Keratinocyte (primary cell): ENCODE data around the gene PPM1H. TPM values are rescaled to one million over a fixed set of nuclear protein-coding genes. Genes with fewer than 3 reads are reported as not detected.

Experiments used
- DNase-seq: peaks from one replicate; pipeline ENCODE4 v3.0.0-alpha.2; 2011; ENCODE audit warnings: low read depth, missing footprints, low spot score
- FAIRE-seq: peaks from 2 replicates; lab custom pipeline; 2011; peaks lifted over from hg19 to GRCh38; lab: Jason Lieb, UNC
- H2AFZ ChIP-seq: 2 replicates; pipeline ENCODE4 v1.6.0; 2012; ENCODE audit warnings: low read length, control low read depth, inconsistent platforms; ENCODE audit not compliant: control insufficient read depth
- H3K27ac ChIP-seq: 2 replicates; pipeline ENCODE4 v1.5.1; 2011; ENCODE audit warnings: low read length; ENCODE audit not compliant: control insufficient read depth, insufficient read depth
- H3K27me3 ChIP-seq: 3 replicates; pipeline ENCODE4 v1.6.0; 2011; ENCODE audit warnings: low read length; ENCODE audit not compliant: control insufficient read depth, insufficient read depth; ENCODE audit errors: extremely low read depth
- H3K36me3 ChIP-seq, 2 experiments: 2 replicates in 1 of 2; 3 replicates in 1 of 2; pipeline ENCODE4 v1.5.1; 2011; ENCODE audit warnings: low read length in 2 of 2, mild to moderate bottlenecking in 1 of 2; ENCODE audit not compliant: control insufficient read depth in 2 of 2, insufficient read depth in 2 of 2; ENCODE audit errors: extremely low read depth in 1 of 2
- H3K4me1 ChIP-seq: 3 replicates; pipeline ENCODE4 v1.5.1; 2011; ENCODE audit warnings: low read length; ENCODE audit not compliant: control insufficient read depth, insufficient read depth; ENCODE audit errors: extremely low read depth
- H3K4me2 ChIP-seq: 3 replicates; pipeline ENCODE4 v1.6.0; 2011; ENCODE audit warnings: low read depth, low read length; ENCODE audit not compliant: control insufficient read depth, insufficient read depth; ENCODE audit errors: extremely low read depth
- H3K4me3 ChIP-seq, 3 experiments: fragments of 200-600 bp in 1 of 3; sonication (generic) in 1 of 3; 2 replicates in 2 of 3; 3 replicates in 1 of 3; pipeline ENCODE4 v1.5.1; 2011 to 2016; ENCODE audit warnings: low read length in 3 of 3, mild to moderate bottlenecking in 3 of 3, control low read depth in 2 of 3, inconsistent platforms in 1 of 3, low read depth in 1 of 3, mixed read lengths in 1 of 3, mixed run types in 1 of 3, moderate library complexity in 1 of 3; ENCODE audit not compliant: control insufficient read depth in 2 of 3, insufficient read depth in 2 of 3; ENCODE audit errors: extremely low read depth in 1 of 3
- H3K79me2 ChIP-seq: 2 replicates; pipeline ENCODE4 v1.6.0; 2012; ENCODE audit warnings: low read length; ENCODE audit not compliant: control insufficient read depth, insufficient read depth
- H3K9ac ChIP-seq: 3 replicates; pipeline ENCODE4 v1.6.0; 2011; ENCODE audit warnings: low read length; ENCODE audit not compliant: control insufficient read depth, insufficient read depth; ENCODE audit errors: extremely low read depth
- H3K9me1 ChIP-seq: 3 replicates; pipeline ENCODE4 v1.6.0; 2011; ENCODE audit warnings: low read length; ENCODE audit not compliant: control insufficient read depth, insufficient read depth; ENCODE audit errors: extremely low read depth
- H3K9me3 ChIP-seq: 2 replicates; pipeline ENCODE4 v1.5.1; 2012; ENCODE audit warnings: low read depth, low read length; ENCODE audit not compliant: control insufficient read depth
- H4K20me1 ChIP-seq: 3 replicates; pipeline ENCODE4 v1.6.0; 2011; ENCODE audit warnings: low read length; ENCODE audit not compliant: control insufficient read depth, insufficient read depth; ENCODE audit errors: extremely low read depth
- CTCF ChIP-seq, 3 experiments: IDR thresholded peaks in 1 of 3; conservative IDR thresholded peaks in 1 of 3; optimal IDR thresholded peaks in 1 of 3; 2 replicates in 2 of 3; 3 replicates in 1 of 3; pipeline versions ENCODE3 to v1.5.1; 2011; ENCODE audit warnings: low read length in 3 of 3, mild to moderate bottlenecking in 3 of 3, moderate library complexity in 2 of 3, control low read depth in 1 of 3, inconsistent platforms in 1 of 3; ENCODE audit not compliant: insufficient read depth in 2 of 3; ENCODE audit errors: extremely low read depth in 1 of 3
- EZH2 ChIP-seq: IDR thresholded peaks from one replicate; pipeline ENCODE4 v1.6.1; 2012; ENCODE audit warnings: inconsistent platforms, mild to moderate bottlenecking, low read length, moderate library complexity
- dilution Hi-C: fragments of 300-500 bp; cut with MboI; formaldehyde crosslinking; loops from one replicate; pipeline ENCODE4 v1.7.0; 2020; ENCODE audit warnings: low sequenced_read_pairs; ENCODE audit not compliant: extremely low pct_ligation_motif_present
- polyA plus RNA-seq, 5 experiments: library from polyadenylated mRNA; depleted of rRNA in 3 of 5; stranded (reverse) in 3 of 5; stranded (forward) in 1 of 5; unstranded in 1 of 5; fragments of >200 nt; gene quantifications; 1 replicate in 1 of 5; 2 replicates in 3 of 5; 3 replicates in 1 of 5; pipeline versions ENCODE4 v1.2.1 to v1.2.3, GENCODE V29; 2011 to 2012; ENCODE audit warnings: missing spikeins in 2 of 5, low read depth in 1 of 5, low replicate concordance in 1 of 5

PPM1H gene
- polyA plus RNA-seq, 1 donor (not counting 4 experiments of a cell fraction or from before 2014, with no cell fraction given) = 0.09 TPM

GRCh38 chr12:62860501-62861411 lies 74.2 kb downstream of the PPM1H start:
- FAIRE-seq = no peak
- Histone ChIP-seq H2AFZ (no peak overlapping the region), H3K79me2 (no peaks in the 10 kb centered on the region), H3K4me3 (no peak overlapping the region), H3K9me1 (no peaks in the 10 kb centered on the region), H3K4me1 (peaks cover 14% of the 10 kb centered on the region), H3K27me3 (no peaks in the 10 kb centered on the region), H3K9me3 (no peaks in the 10 kb centered on the region), H3K4me2 (no peak overlapping the region), H3K27ac (no peak overlapping the region), H4K20me1 (no peaks in the 10 kb centered on the region), H3K36me3 (no peaks in the 10 kb centered on the region), H3K9ac (no peak overlapping the region)
- DNase-seq = no peak
- TF ChIP-seq EZH2 (no peak), CTCF (optimal IDR thresholded peaks at IDR 0.05 in 1 of 3, IDR thresholded peaks at IDR 0.05 in 1 of 3, conservative IDR thresholded peaks at IDR 0.05 in 1 of 3; ENCODE audit: extremely low read depth in 1 of 3, insufficient read depth in 2 of 3, low read length in 3 of 3) (no peak)
- dilution Hi-C loops = no loop called here

GRCh38 chr12:62860020-62860419 lies 74.9 kb downstream of the PPM1H start:
- TF ChIP-seq CTCF (optimal IDR thresholded peaks at IDR 0.05 in 1 of 3, IDR thresholded peaks at IDR 0.05 in 1 of 3, conservative IDR thresholded peaks at IDR 0.05 in 1 of 3; ENCODE audit: extremely low read depth in 1 of 3, insufficient read depth in 2 of 3, low read length in 3 of 3) (no peak), EZH2 (no peak)
- H3K27ac ChIP-seq = no peak overlapping the region
- no peaks in the 10 kb centered on the region for H3K27me3 ChIP-seq
- H3K9ac ChIP-seq = no peak overlapping the region
- H3K4me2 ChIP-seq = no peak overlapping the region
- H4K20me1 ChIP-seq = no peaks in the 10 kb centered on the region
- dilution Hi-C loops = no loop called here
- H3K4me3 ChIP-seq = no peak overlapping the region
- no peaks in the 10 kb centered on the region for H3K9me3 ChIP-seq
- FAIRE-seq (no peak), DNase-seq (no peak)
- H2AFZ ChIP-seq = no peak overlapping the region
- H3K9me1 ChIP-seq = no peaks in the 10 kb centered on the region
- H3K4me1 ChIP-seq = peaks cover 14% of the 10 kb centered on the region
- H3K36me3 ChIP-seq = no peaks in the 10 kb centered on the region
- no peaks in the 10 kb centered on the region for H3K79me2 ChIP-seq
